H1 (cell line): ENCODE results near the gene ATP1A3. TPM values are rescaled to one million over a fixed set of nuclear protein-coding genes. Genes with fewer than 3 reads are reported as not detected.
A peak's percentile ranks its signal among the peaks of the same experiment; 100 is the strongest.

Experiments
- CTCF ChIA-PET: fragments of 300-600 bp; sonication (Branson Sonifier 250); formaldehyde crosslinking; loops from one replicate; lab custom pipeline; 2021; ENCODE audit not compliant: partially characterized antibody; lab: Charles Lee
- POLR2A ChIA-PET: fragments of 300-600 bp; sonication (Branson Sonifier 250); formaldehyde crosslinking; loops from one replicate; lab custom pipeline; 2021; ENCODE audit warnings: inconsistent platforms; ENCODE audit not compliant: partially characterized antibody; lab: Charles Lee
- DNase-seq, 2 experiments: peaks; one replicate each; pipeline versions ENCODE4 v3.0.0 to v3.0.0-alpha.2; 2010 to 2022; ENCODE audit warnings: low spot score in 2 of 2, low read depth in 1 of 2, mixed read lengths in 1 of 2
- FAIRE-seq: peaks from 2 replicates; lab custom pipeline; 2011; peaks lifted over from hg19 to GRCh38; lab: Jason Lieb, UNC
- H2AFZ ChIP-seq: 2 replicates; pipeline ENCODE4 v1.8.1; 2012; ENCODE audit warnings: low read length, inconsistent platforms
- H2AK5ac ChIP-seq: 2 replicates; pipeline ENCODE4 v1.6.1; 2013; ENCODE audit warnings: low read depth, low read length
- H2BK120ac ChIP-seq: replicated peaks from 2 replicates; pipeline ENCODE3; 2013; ENCODE audit warnings: low read depth, low read length, inconsistent platforms
- H2BK12ac ChIP-seq: 2 replicates; pipeline ENCODE4 v1.6.1; 2013; ENCODE audit warnings: low read depth, low read length
- H2BK15ac ChIP-seq: 2 replicates; pipeline ENCODE4 v1.6.1; 2013; ENCODE audit warnings: low read length
- H2BK20ac ChIP-seq: 2 replicates; pipeline ENCODE4 v1.6.1; 2013; ENCODE audit warnings: low read length
- H2BK5ac ChIP-seq: 2 replicates; pipeline ENCODE4 v1.6.1; 2013; ENCODE audit warnings: low read depth, low read length
- H3K14ac ChIP-seq: 2 replicates; pipeline ENCODE4 v1.6.1; 2013; ENCODE audit warnings: inconsistent platforms; ENCODE audit not compliant: insufficient read length
- H3K18ac ChIP-seq: 2 replicates; pipeline ENCODE4 v1.6.1; 2013; ENCODE audit warnings: low read length; ENCODE audit errors: extremely low read depth
- H3K23ac ChIP-seq: 2 replicates; pipeline ENCODE4 v1.6.1; 2013; ENCODE audit warnings: inconsistent platforms; ENCODE audit not compliant: insufficient read length
- H3K23me2 ChIP-seq: 2 replicates; pipeline ENCODE4 v1.6.1; 2013; ENCODE audit warnings: low read depth, low read length
- H3K27ac ChIP-seq: 2 replicates; pipeline ENCODE4 v1.6.1; 2011; ENCODE audit warnings: low read depth, low read length, inconsistent platforms
- H3K27me3 ChIP-seq, 4 experiments: replicated peaks in 1 of 4; 1 replicate in 1 of 4; 2 replicates in 3 of 4; pipeline versions ENCODE4 v1.6.1 to v1.8.1; 2011 to 2013; ENCODE audit warnings: low read length in 3 of 4, mild to moderate bottlenecking in 3 of 4, inconsistent platforms in 2 of 4, mixed read lengths in 2 of 4, moderate library complexity in 1 of 4; ENCODE audit not compliant: control insufficient read depth in 3 of 4, insufficient read depth in 3 of 4; ENCODE audit errors: extremely low read depth in 1 of 4
- H3K36me3 ChIP-seq, 4 experiments: 2 replicates each; pipeline versions ENCODE4 v1.6.1 to v1.8.1; 2011 to 2013; ENCODE audit warnings: mild to moderate bottlenecking in 4 of 4, low read length in 3 of 4, moderate library complexity in 2 of 4, control low read depth in 1 of 4, inconsistent platforms in 1 of 4; ENCODE audit not compliant: insufficient read depth in 4 of 4, control insufficient read depth in 2 of 4
- H3K4ac ChIP-seq: replicated peaks from 2 replicates; pipeline ENCODE3; 2013; ENCODE audit warnings: low read length, low read depth, mixed read lengths, inconsistent platforms; ENCODE audit not compliant: insufficient read length
- H3K4me1 ChIP-seq, 4 experiments: replicated peaks in 1 of 4; 1 replicate in 1 of 4; 2 replicates in 3 of 4; pipeline versions ENCODE4 v1.6.1 to v1.8.1; 2011 to 2013; ENCODE audit warnings: low read length in 3 of 4, inconsistent platforms in 2 of 4, mixed read lengths in 1 of 4; ENCODE audit not compliant: insufficient read depth in 4 of 4, control insufficient read depth in 3 of 4
- H3K4me2 ChIP-seq, 2 experiments: 2 replicates each; pipeline versions ENCODE4 v1.6.1 to v1.8.1; 2011 to 2013; ENCODE audit warnings: low read depth in 2 of 2, low read length in 2 of 2, control low read depth in 1 of 2, inconsistent platforms in 1 of 2, mild to moderate bottlenecking in 1 of 2; ENCODE audit not compliant: insufficient read depth in 1 of 2
- H3K4me3 ChIP-seq, 4 experiments: fragments of 200-600, 300-600 bp in 1 of 4; sonication (generic), shearing (Covaris generic), sonication (Bioruptor Twin) in 1 of 4; 2 replicates each; pipeline versions ENCODE4 v1.5.1 to v1.8.1; 2011 to 2016; ENCODE audit warnings: low read length in 4 of 4, low read depth in 3 of 4, control low read depth in 2 of 4, inconsistent platforms in 2 of 4, mild to moderate bottlenecking in 2 of 4, mixed read lengths in 1 of 4, moderate library complexity in 1 of 4; ENCODE audit not compliant: insufficient read depth in 2 of 4; ENCODE audit errors: extremely low read depth in 1 of 4
- H3K56ac ChIP-seq: replicated peaks from 2 replicates; pipeline ENCODE3; 2013; ENCODE audit warnings: low read depth, mild to moderate bottlenecking, mixed read lengths, low read length, inconsistent platforms; ENCODE audit not compliant: insufficient read length
- H3K79me1 ChIP-seq: 2 replicates; pipeline ENCODE4 v1.6.1; 2013; ENCODE audit warnings: low read depth, low read length, control low read depth
- H3K79me2 ChIP-seq, 2 experiments: 2 replicates each; pipeline versions ENCODE4 v1.6.1 to v1.8.1; 2012 to 2013; ENCODE audit warnings: low read length in 2 of 2, mild to moderate bottlenecking in 2 of 2, inconsistent platforms in 1 of 2; ENCODE audit not compliant: insufficient read depth in 2 of 2, control insufficient read depth in 1 of 2
- H3K9ac ChIP-seq, 4 experiments: replicated peaks in 1 of 4; 1 replicate in 1 of 4; 2 replicates in 3 of 4; pipeline versions ENCODE4 v1.6.1 to v1.8.1; 2011 to 2013; ENCODE audit warnings: low read depth in 3 of 4, low read length in 3 of 4, control low read depth in 2 of 4, mild to moderate bottlenecking in 2 of 4, moderate library complexity in 2 of 4, inconsistent platforms in 1 of 4; ENCODE audit errors: extremely low read depth in 1 of 4
- H3K9me3 ChIP-seq, 2 experiments: 2 replicates each; pipeline versions ENCODE4 v1.6.1 to v1.8.1; 2012 to 2013; ENCODE audit warnings: mild to moderate bottlenecking in 2 of 2, moderate library complexity in 2 of 2, control low read depth in 1 of 2, inconsistent platforms in 1 of 2, low read depth in 1 of 2, low read length in 1 of 2, mixed read lengths in 1 of 2; ENCODE audit not compliant: insufficient read depth in 2 of 2
- H4K20me1 ChIP-seq, 2 experiments: replicated peaks in 1 of 2; 2 replicates each; pipeline versions ENCODE3 to v1.8.1; 2011 to 2013; ENCODE audit warnings: inconsistent platforms in 2 of 2, low read length in 2 of 2, mild to moderate bottlenecking in 1 of 2; ENCODE audit not compliant: insufficient read depth in 2 of 2, control insufficient read depth in 1 of 2
- H4K5ac ChIP-seq: 2 replicates; pipeline ENCODE4 v1.6.1; 2013; ENCODE audit warnings: low read length, low read depth, mixed read lengths, inconsistent platforms; ENCODE audit not compliant: insufficient read length
- H4K8ac ChIP-seq: 2 replicates; pipeline ENCODE4 v1.8.0; 2013; ENCODE audit warnings: mild to moderate bottlenecking, moderate library complexity, low read length, inconsistent platforms; ENCODE audit not compliant: insufficient read depth; ENCODE audit errors: extremely low read depth
- H4K91ac ChIP-seq: replicated peaks from 2 replicates; pipeline ENCODE3; 2013; ENCODE audit warnings: low read length, mixed read lengths, inconsistent platforms; ENCODE audit not compliant: insufficient read length
- BCL11A ChIP-seq, 2 experiments: IDR thresholded peaks; one replicate each; pipeline ENCODE4 v1.6.1; 2011; ENCODE audit warnings: low read depth in 2 of 2, low read length in 2 of 2, mild to moderate bottlenecking in 2 of 2
- EP300 ChIP-seq, 2 experiments: IDR thresholded peaks; 1 replicate in 1 of 2; 2 replicates in 1 of 2; pipeline ENCODE4 v1.6.1; 2011 to 2012; ENCODE audit warnings: low read depth in 2 of 2, low read length in 2 of 2, mild to moderate bottlenecking in 2 of 2, borderline replicate concordance in 1 of 2, inconsistent platforms in 1 of 2, moderate library complexity in 1 of 2
- HDAC2 ChIP-seq, 2 experiments: fragments of 300-600 bp in 1 of 2; sonication (generic) in 1 of 2; IDR thresholded peaks; 2 replicates each; pipeline ENCODE4 v1.6.1; 2011 to 2012; ENCODE audit warnings: low read depth in 2 of 2, low read length in 2 of 2, mild to moderate bottlenecking in 2 of 2, moderate library complexity in 2 of 2, borderline replicate concordance in 1 of 2, inconsistent platforms in 1 of 2
- RAD21 ChIP-seq, 2 experiments: IDR thresholded peaks in 1 of 2; conservative IDR thresholded peaks in 1 of 2; 2 replicates each; pipeline ENCODE4 v1.6.1; 2011; ENCODE audit warnings: low read depth in 2 of 2, low read length in 2 of 2, improper control_type of control experiment in 1 of 2, inconsistent platforms in 1 of 2, mild to moderate bottlenecking in 1 of 2, moderate library complexity in 1 of 2
- RNF2 ChIP-seq: fragments of 200-900, 300-1000 bp; sonication (generic); IDR thresholded peaks from 2 replicates; pipeline ENCODE4 v1.7.1; 2016; ENCODE audit warnings: borderline replicate concordance, low read depth, mild to moderate bottlenecking, antibody characterized with exemption, low read length; ENCODE audit not compliant: poor library complexity, severe bottlenecking; ENCODE audit errors: missing control alignments
- SIRT6 ChIP-seq: IDR thresholded peaks from one replicate; pipeline ENCODE4 v1.7.1; 2012; ENCODE audit warnings: low read length, inconsistent platforms
- YY1 ChIP-seq: IDR thresholded peaks from 2 replicates; pipeline ENCODE4 v1.6.1; 2011; ENCODE audit warnings: low read depth, mild to moderate bottlenecking, low read length
- WGBS, 2 experiments: shearing (Covaris generic) in 1 of 2; methylation state at CpG; one replicate each; pipeline versions ENCODE4 v1.1.6 to v1.1.7; 2013 to 2015; ENCODE audit warnings: low lambda C conversion rate in 2 of 2, mixed read lengths in 2 of 2, inconsistent platforms in 1 of 2, low coverage in 1 of 2, missing lambda C conversion rate in 1 of 2; ENCODE audit not compliant: insufficient replicate concordance in 2 of 2, insufficient coverage in 1 of 2, insufficient read length in 1 of 2; ENCODE audit errors: extremely low coverage in 1 of 2, missing lambda C conversion rate in 1 of 2; 5-methylcytosine and 5-hydroxymethylcytosine counted together
- polyA plus RNA-seq, 7 experiments: library from polyadenylated mRNA; depleted of rRNA in 3 of 7; stranded (reverse) in 5 of 7; unstranded in 2 of 7; fragments of >200 nt in 5 of 7; fragments of 200-250 nt in 2 of 7; gene quantifications; 1 replicate in 5 of 7; 2 replicates in 1 of 7; 4 replicates in 1 of 7; pipeline versions ENCODE4 v1.2.1 to v1.2.3, GENCODE V29; 2011 to 2013; ENCODE audit warnings: missing spikeins in 2 of 7, mixed read lengths in 2 of 7
- total RNA-seq: library from RNA; stranded (reverse); fragmentation: NEBNext Ultra II Directional; extraction: Animal tissue kit (Norgen Biotek cat#: 25700); gene quantifications from 2 replicates; pipeline ENCODE4 v1.2.1, GENCODE V29; 2021
- TF ChIP-seq, protein P1 (sequence below): IDR thresholded peaks from 2 replicates; pipeline ENCODE4 v1.6.1; 2012; ENCODE audit warnings: low read length, inconsistent platforms

The ATP1A3 gene
- total and polyA plus RNA-seq, 2 of the 8 experiments (the other 6 are each of a cell fraction or from before 2014, with no cell fraction given), result 11.1 to 41.2 TPM

DNA sequence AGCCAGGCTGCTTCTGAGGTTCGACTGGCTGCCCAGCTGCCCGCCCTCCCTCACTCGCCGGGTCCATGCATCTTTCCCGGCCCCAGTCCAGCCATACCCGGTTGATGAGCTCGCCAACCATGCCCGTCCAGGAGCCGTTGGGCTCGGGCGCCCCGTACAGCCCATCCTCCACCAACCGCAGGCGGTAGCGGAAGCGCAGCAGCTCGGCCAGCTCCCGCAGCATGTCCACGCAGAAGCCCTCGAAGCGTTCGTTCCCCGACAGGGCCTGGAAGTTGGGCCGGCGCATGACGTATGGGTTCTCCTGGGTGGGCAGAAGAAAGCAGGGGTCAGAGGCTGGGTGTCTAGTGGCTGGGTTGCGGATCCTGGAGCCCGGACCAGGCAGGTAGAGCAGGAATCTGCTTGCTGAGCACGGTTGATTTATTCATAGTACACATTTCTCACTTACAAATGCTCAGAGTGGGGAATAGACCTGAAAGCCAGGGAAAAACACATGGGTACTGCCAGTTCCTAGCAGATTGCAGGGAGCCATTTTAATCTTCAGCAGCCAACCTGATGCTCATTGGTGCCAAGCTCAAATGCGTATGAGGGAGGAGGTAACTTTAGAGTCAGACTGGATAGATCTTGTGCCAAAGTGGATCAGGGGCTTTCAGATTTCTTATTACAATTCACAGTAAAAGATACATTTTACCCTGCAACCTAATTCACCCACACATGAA, 48.6 kb upstream of the ATP1A3 start:
- Histone ChIP-seq H2AK5ac (no peak overlapping the region), H2BK12ac (no peak overlapping the region), H3K23me2 (no peaks in the 10 kb centered on the region), H4K20me1 (peaks cover 3 to 8% of the 10 kb centered on the region in 2 experiments), H3K4me2 (no peak overlapping the region), H2BK15ac (no peak overlapping the region), H4K5ac (no peak overlapping the region), H3K4ac (no peak overlapping the region), H2AFZ (no peak overlapping the region), H2BK20ac (no peak overlapping the region), H3K27me3 (no peaks in the 10 kb centered on the region), H3K27ac (no peak overlapping the region), H3K4me3 (no peak overlapping the region), H3K56ac (no peak overlapping the region), H3K9ac (no peak overlapping the region), H3K4me1 (no peaks in the 10 kb centered on the region), H3K79me1 (no peaks in the 10 kb centered on the region; the same call in 1 of the 2 replicates), H3K23ac (no peak overlapping the region), H4K8ac (peak overlapping the region; percentile 43; the same call in 1 of the 2 replicates), H2BK120ac (no peak overlapping the region), H3K79me2 (no peaks in the 10 kb centered on the region), H3K36me3 (peaks cover 22 to 52% (median 39%) of the 10 kb centered on the region in 4 experiments; a peak in 6 of 8 replicates), H3K18ac (no peak overlapping the region), H2BK5ac (no peak overlapping the region), H4K91ac (no peak overlapping the region), H3K9me3 (no peaks in the 10 kb centered on the region), H3K14ac (no peak overlapping the region)
- TF ChIP-seq RNF2, result no peak
- TF ChIP-seq BCL11A (IDR thresholded peaks at IDR 0.05; ENCODE audit: low read depth in 2 of 2, low read length in 2 of 2), result no peak
- TF ChIP-seq YY1, result no peak
- no peak for TF ChIP-seq RAD21 (IDR thresholded peaks at IDR 0.05 in 1 of 2, conservative IDR thresholded peaks at IDR 0.05 in 1 of 2; ENCODE audit: low read depth in 2 of 2, low read length in 2 of 2)
- TF ChIP-seq, protein P1, sequence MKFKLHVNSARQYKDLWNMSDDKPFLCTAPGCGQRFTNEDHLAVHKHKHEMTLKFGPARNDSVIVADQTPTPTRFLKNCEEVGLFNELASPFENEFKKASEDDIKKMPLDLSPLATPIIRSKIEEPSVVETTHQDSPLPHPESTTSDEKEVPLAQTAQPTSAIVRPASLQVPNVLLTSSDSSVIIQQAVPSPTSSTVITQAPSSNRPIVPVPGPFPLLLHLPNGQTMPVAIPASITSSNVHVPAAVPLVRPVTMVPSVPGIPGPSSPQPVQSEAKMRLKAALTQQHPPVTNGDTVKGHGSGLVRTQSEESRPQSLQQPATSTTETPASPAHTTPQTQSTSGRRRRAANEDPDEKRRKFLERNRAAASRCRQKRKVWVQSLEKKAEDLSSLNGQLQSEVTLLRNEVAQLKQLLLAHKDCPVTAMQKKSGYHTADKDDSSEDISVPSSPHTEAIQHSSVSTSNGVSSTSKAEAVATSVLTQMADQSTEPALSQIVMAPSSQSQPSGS, result no peak
- TF ChIP-seq EP300 (IDR thresholded peaks at IDR 0.05; ENCODE audit: borderline replicate concordance in 1 of 2, low read depth in 2 of 2, low read length in 2 of 2), result no peak
- TF ChIP-seq HDAC2 (IDR thresholded peaks at IDR 0.05; ENCODE audit: borderline replicate concordance in 1 of 2, low read depth in 2 of 2, low read length in 2 of 2), result no peak
- no peak for TF ChIP-seq SIRT6
- no peak for FAIRE-seq
- CTCF ChIA-PET, result interaction anchor here (1.5 to 3.0 kb wide), 3 partner anchors 9 to 19 kb away, joined by 4 to 15 read pairs (median 5); no protein-coding TSS in a partner anchor
- no peak for DNase-seq
- 90% methylated on average over 28 of the region's 30 CpGs; no CpG with 5 or more reads in 1 of the 2 experiments for WGBS, 2 experiments
- POLR2A ChIA-PET, result interaction anchor here (1.0 to 1.4 kb wide), 3 partner anchors 10 to 19 kb away, joined by 3 to 4 read pairs (median 3); no protein-coding TSS in a partner anchor
